ENCODE results near the gene NME1. TPM values are rescaled to one million over a fixed set of nuclear protein-coding genes. Genes with fewer than 3 reads are reported as not detected.

The NME1 gene
- total and polyA plus RNA-seq, 10 of the 15 experiments (the other 5 are each of a cell fraction or from before 2014, with no cell fraction given): 273 to 1,362 (median 455) TPM

DNA sequence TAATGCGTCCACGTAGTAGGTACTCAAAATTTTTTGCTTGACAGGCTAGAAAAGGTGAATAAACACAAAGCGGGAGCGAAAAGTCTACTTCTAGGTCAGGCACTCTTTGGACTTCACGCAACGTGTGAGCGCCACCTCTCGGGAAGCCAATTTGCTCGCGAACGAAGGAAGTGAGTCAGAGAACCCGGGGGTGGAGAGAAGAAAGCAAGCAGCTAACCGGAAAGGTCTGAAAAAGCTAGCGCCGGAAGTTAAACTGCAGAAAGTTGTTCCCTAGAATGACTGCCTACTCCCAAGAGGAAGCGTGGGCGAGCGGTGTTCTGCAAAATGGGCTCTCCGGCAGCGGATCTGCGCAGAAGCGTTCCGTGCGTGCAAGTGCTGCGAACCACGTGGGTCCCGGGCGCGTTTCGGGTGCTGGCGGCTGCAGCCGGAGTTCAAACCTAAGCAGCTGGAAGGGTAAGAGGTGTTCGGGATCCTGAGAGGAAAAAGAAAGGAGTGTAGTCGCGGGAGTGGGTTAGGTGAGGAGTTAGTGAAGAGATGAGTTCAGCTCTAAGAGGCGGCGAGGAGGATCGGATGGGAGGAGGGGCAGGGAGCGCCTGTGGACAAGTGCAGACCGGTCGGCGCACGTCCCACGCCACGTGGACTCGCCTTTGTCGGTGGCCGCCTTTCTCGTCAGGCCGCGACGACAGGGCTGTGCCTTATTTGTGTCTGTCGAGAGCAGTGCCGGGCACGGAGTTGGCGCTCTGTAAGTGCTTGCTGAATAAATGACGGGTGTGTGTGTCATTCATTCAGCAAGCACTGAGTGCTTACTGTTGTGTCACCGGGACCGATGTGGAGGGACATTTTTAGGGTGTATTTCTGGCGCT lies at the start of gene NME1 (continued):
- TF ChIP-seq, protein P1, sequence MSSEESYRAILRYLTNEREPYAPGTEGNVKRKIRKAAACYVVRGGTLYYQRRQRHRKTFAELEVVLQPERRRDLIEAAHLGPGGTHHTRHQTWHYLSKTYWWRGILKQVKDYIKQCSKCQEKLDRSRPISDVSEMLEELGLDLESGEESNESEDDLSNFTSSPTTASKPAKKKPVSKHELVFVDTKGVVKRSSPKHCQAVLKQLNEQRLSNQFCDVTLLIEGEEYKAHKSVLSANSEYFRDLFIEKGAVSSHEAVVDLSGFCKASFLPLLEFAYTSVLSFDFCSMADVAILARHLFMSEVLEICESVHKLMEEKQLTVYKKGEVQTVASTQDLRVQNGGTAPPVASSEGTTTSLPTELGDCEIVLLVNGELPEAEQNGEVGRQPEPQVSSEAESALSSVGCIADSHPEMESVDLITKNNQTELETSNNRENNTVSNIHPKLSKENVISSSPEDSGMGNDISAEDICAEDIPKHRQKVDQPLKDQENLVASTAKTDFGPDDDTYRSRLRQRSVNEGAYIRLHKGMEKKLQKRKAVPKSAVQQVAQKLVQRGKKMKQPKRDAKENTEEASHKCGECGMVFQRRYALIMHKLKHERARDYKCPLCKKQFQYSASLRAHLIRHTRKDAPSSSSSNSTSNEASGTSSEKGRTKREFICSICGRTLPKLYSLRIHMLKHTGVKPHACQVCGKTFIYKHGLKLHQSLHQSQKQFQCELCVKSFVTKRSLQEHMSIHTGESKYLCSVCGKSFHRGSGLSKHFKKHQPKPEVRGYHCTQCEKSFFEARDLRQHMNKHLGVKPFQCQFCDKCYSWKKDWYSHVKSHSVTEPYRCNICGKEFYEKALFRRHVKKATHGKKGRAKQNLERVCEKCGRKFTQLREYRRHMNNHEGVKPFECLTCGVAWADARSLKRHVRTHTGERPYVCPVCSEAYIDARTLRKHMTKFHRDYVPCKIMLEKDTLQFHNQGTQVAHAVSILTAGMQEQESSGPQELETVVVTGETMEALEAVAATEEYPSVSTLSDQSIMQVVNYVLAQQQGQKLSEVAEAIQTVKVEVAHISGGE (CRISPR knock-in tag; IDR thresholded peaks at IDR 0.05): peak; percentile 100
- TF ChIP-seq, protein P2, sequence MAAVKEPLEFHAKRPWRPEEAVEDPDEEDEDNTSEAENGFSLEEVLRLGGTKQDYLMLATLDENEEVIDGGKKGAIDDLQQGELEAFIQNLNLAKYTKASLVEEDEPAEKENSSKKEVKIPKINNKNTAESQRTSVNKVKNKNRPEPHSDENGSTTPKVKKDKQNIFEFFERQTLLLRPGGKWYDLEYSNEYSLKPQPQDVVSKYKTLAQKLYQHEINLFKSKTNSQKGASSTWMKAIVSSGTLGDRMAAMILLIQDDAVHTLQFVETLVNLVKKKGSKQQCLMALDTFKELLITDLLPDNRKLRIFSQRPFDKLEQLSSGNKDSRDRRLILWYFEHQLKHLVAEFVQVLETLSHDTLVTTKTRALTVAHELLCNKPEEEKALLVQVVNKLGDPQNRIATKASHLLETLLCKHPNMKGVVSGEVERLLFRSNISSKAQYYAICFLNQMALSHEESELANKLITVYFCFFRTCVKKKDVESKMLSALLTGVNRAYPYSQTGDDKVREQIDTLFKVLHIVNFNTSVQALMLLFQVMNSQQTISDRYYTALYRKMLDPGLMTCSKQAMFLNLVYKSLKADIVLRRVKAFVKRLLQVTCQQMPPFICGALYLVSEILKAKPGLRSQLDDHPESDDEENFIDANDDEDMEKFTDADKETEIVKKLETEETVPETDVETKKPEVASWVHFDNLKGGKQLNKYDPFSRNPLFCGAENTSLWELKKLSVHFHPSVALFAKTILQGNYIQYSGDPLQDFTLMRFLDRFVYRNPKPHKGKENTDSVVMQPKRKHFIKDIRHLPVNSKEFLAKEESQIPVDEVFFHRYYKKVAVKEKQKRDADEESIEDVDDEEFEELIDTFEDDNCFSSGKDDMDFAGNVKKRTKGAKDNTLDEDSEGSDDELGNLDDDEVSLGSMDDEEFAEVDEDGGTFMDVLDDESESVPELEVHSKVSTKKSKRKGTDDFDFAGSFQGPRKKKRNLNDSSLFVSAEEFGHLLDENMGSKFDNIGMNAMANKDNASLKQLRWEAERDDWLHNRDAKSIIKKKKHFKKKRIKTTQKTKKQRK (IDR thresholded peaks at IDR 0.05; ENCODE audit: low read depth, low read length): peak; percentile 48; the same call in 1 of the 2 replicates
- TF ChIP-seq BCL11A (IDR thresholded peaks at IDR 0.05; ENCODE audit: low read depth, low read length) (0 out of 2 replicates have a peak, but pooled peaks have one; percentile 51), NR2C1 (IDR thresholded peaks at IDR 0.05) (peak; percentile 94), CBFB (IDR thresholded peaks at IDR 0.05; ENCODE audit: low read depth) (peak; percentile 77), ETV6 (conservative IDR thresholded peaks at IDR 0.05 in 1 of 2, IDR thresholded peaks at IDR 0.05 in 1 of 2; ENCODE audit: borderline replicate concordance in 1 of 2, low read depth in 1 of 2) (peak in 1 of 2 experiments; percentile 81; a peak in 2 of 4 replicates), HCFC1 (IDR thresholded peaks at IDR 0.05; ENCODE audit: low read length) (peak; percentile 97), BHLHE40 (IDR thresholded peaks at IDR 0.05; ENCODE audit: borderline replicate concordance in 1 of 2, low read depth in 2 of 2, low read length in 1 of 2) (peak; percentile 49 to 80; a peak in 3 of 4 replicates), WRNIP1 (IDR thresholded peaks at IDR 0.05; ENCODE audit: borderline replicate concordance, low read depth, low read length) (peak; percentile 100; the same call in 1 of the 2 replicates), ZNF384 (IDR thresholded peaks at IDR 0.05; ENCODE audit: borderline replicate concordance, low read depth, low read length) (peak; percentile 94), JUNB (IDR thresholded peaks at IDR 0.05) (peak; percentile 59), ESRRA (IDR thresholded peaks at IDR 0.05; ENCODE audit: low read length) (peak; percentile 91), MEF2B (IDR thresholded peaks at IDR 0.05; ENCODE audit: partially characterized antibody, poor library complexity, severe bottlenecking) (peak; percentile 74)
- TF ChIP-seq, protein P3, sequence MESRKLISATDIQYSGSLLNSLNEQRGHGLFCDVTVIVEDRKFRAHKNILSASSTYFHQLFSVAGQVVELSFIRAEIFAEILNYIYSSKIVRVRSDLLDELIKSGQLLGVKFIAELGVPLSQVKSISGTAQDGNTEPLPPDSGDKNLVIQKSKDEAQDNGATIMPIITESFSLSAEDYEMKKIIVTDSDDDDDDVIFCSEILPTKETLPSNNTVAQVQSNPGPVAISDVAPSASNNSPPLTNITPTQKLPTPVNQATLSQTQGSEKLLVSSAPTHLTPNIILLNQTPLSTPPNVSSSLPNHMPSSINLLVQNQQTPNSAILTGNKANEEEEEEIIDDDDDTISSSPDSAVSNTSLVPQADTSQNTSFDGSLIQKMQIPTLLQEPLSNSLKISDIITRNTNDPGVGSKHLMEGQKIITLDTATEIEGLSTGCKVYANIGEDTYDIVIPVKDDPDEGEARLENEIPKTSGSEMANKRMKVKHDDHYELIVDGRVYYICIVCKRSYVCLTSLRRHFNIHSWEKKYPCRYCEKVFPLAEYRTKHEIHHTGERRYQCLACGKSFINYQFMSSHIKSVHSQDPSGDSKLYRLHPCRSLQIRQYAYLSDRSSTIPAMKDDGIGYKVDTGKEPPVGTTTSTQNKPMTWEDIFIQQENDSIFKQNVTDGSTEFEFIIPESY (IDR thresholded peaks at IDR 0.05): peak; percentile 46; the same call in 1 of the 2 replicates
- TF ChIP-seq, protein P4, sequence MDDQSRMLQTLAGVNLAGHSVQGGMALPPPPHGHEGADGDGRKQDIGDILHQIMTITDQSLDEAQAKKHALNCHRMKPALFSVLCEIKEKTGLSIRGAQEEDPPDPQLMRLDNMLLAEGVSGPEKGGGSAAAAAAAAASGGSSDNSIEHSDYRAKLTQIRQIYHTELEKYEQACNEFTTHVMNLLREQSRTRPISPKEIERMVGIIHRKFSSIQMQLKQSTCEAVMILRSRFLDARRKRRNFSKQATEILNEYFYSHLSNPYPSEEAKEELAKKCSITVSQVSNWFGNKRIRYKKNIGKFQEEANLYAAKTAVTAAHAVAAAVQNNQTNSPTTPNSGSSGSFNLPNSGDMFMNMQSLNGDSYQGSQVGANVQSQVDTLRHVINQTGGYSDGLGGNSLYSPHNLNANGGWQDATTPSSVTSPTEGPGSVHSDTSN (IDR thresholded peaks at IDR 0.05; ENCODE audit: insufficient replicate concordance, low read depth, low read length): peak; percentile 45

Measured in GM12878 (cell line).